Hindlimb muscle (tissue), 1 donor: Measurements from ENCODE around the gene C4orf50. TPM values are rescaled to one million over a fixed set of nuclear protein-coding genes. Genes with fewer than 3 reads are reported as not detected.
"Not testable (repeated sequence)": the region's sequence is repeated elsewhere in the genome, so short reads cannot be mapped to it uniquely, and the experiment has no call there.

Experiments
- DNase-seq: peaks from one replicate; pipeline ENCODE4 v3.0.0-alpha.2; 2013
- polyA plus RNA-seq: library from polyadenylated mRNA; unstranded; fragments of 120-200 nt; gene quantifications from one replicate; pipeline ENCODE4 v1.2.1, GENCODE V29; 2013; ENCODE audit not compliant: insufficient read length

C4orf50 gene
- polyA plus RNA-seq, 1 donor: not detected

DNA sequence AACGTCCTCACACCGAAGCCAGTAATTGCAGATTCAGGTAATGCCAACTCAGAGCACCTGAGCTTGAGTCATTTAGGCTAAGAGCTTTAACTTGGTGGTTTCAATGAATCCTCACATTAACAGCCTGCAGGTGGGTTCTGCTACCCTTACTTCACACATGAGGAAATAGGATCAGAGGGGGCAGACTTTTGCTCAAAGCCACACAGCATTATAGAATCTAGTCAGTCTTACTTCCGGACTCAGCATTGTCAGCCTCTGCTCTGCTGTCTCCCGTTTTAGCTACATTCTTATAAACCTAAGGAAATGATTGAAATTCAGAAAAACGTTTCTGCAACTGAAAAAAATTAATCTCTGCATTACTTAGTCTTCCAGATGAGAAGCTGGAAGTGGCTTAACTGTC is 6.0 kb downstream of the C4orf50 start:
- DNase-seq: no peak

DNA sequence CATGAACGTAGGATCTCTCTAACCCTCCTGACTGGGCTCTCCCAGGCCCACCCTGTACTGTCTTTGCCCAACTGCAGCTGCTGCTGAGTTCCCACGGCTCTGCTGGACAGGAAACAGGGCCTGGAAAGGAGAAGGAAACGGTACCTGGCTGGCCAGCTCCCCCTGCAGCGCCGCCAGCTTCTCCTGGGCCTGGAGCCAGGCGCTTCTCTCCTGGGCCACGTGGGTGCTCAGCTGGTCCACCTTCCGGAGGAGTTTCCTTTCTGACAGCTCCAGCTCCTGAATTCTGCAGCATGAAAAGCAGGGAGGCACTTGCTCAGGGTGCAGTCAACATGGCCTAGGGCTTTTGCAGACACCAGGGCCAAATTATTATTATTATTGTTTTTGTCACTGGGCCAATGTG is 6.5 kb downstream of the C4orf50 start:
- DNase-seq: peak; percentile 15

DNA sequence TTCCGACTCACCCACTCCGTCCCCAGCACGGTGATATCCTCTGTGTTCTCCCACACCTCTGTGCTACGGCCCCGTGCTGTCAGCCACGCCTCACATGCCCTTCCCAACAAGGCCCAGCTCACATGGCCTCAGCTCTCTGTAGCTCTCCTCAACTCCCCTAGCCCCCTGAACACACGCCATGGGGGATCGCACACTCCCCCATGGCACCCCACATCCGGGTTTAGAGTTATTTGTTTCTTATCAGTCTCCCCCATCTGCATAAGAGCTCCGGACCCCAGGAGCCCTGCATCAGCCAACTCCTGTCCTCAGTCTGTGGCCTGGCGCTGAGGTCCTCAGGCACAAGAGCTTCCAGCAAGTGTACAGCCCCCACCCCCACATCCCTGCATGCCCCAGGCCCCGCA is 7.0 kb downstream of the C4orf50 start:
- DNase-seq: no peak

DNA sequence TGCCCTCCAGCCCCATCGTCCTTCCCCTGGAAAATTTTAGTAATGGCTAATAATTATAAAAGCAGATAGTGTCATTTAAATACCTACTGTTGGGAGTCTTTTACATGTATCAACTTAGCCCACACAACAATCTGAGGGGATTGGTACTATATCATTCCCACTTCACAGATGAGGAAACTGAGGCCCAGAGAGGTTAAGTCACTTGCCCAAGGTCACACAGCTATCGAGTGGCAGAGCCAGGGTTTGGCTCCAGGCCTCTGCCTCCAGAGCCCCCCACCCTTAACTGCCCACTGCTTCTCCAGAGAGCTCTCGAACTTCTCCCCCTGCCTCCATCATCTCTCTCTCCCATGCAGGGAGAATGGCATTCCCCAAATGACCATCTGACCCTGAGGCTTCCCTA is 7.4 kb downstream of the C4orf50 start:
- no peak for DNase-seq

DNA sequence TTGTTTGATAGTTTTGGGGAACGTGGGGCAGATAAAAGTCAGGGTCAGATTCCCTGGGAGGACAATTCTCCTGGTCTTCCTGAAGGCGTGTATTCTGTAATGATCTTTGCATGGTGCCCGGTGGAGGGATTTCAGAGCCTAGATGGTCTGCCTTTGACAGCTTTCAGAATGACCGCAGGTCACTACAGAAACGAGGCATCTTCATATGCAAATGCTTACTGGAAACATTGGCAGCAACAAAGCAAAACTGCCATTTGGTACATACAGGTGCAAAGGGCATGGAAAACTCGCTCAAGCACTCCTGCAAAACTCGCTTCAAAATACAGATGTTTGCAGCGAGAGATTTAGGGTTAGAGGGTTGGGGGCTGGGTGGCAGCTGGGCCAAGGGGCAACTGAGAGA is 8.8 kb downstream of the C4orf50 start:
- no peak for DNase-seq

DNA sequence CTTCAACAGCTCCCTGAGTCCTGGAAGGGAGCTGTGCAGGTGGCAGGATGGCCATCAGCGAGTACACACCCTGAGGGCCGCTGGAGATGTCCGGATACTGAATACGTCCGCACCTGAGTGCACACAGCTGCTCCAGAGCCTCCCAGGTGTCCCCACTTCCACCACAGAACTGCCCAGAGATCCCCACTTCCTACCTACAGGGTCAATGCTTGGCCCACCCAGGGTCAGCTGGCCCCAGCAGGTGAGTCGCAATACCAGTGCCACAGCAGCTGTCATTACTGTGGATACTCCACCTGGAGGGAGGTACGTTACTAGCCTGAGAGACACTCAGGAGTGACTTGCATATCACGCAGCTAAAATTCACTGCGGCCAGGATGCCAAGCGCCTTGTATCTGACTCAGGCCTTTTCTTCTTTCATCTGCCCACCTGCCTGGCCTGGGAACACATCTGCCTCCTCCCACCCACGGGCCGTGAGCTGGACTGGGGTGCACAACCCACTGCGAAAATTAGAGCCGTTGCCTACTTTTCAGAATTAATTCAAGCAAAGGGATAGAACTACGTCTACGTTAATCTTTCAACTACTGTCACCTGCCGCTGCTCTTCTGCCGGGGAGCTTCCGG is 9.4 kb downstream of the C4orf50 start:
- DNase-seq: no peak

DNA sequence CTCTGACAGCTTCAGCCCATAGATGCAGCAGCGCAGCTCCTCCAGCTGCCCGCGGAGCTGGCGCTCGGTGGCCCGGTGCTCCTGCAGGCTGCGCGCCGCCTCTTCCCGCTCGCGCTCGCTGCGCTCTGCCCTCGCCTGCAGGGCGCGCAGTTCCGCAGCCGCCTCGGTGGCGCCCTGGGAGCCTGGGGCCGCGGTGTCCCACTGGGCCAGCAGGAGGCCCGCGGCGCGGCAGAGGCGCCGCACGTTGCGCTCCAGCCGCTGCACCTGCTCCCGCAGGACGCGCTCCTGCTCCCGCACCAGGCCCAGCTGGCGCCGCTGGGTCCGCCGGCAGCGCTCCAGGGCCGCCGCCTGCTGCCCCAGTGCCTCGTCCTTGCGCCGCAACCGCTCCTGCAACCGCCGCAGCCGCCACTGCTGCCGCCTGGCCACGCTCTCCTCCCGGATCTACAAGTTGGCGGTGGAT is 10.1 kb downstream of the C4orf50 start:
- DNase-seq: no peak

DNA sequence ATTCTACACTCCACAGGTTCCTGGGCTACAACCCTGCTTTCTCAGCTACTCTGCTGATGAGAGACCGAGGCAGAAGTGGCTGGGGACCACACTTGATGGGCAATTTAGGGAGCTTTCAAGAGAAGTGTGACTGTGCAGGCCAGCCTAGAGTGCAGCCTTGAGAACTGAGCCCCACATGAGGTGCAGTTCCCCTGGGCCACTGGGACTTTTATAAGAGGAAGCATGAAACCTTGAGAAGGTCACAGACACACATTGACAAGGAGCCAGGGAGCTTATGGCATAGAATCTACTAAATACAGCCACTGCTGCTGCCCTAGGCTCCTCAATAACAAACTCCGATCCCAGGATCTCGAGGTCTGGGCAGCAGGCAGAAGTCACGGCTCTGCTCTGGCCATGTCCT is 13.1 kb downstream of the C4orf50 start:
- no peak for DNase-seq

DNA sequence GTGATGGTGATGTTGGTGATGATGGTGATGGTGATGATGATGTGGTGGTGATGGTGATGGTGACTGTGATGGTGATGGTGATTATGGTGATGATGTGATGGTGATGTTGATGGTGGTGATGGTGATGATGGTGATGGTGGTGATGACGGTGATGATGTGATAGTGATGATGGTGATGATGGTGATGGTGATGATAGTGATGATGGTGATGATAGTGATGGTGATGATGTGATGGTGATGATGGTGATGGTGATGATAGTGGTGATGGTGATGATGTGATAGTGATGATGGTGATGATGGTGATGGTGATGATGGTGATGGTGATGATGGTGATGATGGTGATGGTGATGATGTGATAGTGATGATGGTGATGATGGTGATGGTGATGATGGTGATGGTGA is 14.7 kb downstream of the C4orf50 start:
- DNase-seq: not testable (repeated sequence)

DNA sequence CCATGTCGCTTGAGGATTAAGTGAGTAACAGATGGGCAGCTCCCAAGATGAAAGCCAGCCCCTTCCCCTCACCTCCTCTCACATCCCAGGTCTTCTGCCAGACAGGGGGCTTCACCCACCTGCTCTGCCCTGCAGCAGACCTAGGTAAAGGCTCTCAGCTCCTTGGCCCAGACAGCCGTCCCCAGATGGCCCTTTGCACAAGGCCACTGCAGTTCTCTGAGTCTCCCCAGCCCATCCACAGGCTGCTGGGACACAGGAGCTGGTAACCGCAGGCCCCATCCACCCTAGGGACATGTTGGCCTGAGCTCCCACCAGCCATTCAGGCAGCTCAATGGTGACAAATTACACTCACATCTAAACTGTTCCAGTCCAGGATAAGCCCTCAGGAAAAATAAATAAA is 15.3 kb downstream of the C4orf50 start:
- no peak for DNase-seq

DNA sequence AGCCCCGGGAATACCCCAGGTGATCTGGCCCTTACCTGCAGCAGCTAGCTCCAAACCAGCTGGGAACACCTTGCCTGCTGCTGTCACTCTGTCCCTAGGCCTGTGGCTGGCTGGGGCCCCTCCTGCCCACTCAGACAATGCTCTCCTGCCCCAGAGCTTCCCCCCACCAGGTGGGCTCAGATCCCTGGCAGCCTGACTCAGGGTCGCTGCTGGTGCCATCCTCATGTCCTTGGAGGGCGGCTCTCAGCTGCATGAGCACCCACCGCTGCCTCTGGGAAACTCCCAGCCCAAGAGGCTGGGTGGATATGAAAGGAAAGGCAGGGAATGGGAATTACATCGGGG is 15.8 kb downstream of the C4orf50 start:
- no peak for DNase-seq

DNA sequence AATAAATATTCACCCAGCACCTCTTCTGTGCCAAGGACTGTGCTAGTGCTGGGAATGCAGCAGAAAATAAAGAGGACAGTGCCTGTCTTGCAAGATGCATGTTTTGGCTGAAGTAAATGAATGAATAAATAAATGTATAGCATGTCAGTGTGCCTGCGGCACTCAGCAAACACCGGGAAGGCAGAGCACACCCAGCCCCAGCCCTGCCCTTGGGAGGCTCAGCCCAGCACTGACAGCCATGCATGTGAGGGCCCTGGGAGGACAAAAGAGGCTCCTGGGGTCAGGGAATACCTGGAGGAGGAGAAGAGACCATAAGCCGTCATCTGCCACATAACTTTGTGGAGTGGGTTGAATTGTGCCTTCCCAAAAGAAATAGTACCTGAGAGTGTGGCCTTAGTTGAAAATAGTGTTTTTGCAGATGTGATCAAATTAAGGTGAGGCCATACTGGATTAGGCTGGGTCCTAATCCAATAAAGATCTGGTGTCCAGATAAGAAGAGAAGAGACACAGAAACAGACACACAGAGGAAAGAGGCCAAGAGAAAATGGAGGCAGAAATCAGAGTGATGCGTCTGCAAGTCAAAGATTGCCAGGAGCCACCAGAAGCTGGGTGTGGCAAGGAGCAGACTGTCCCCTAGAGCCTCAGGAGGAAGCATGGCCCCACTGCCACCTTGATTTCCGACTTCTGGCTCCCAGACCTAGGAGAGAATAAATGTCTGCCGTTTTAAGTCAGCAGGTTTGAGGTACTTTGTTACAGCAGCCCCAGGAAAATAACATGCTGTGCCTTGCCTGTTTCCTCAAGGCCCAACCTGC is 16.3 kb downstream of the C4orf50 start:
- DNase-seq: no peak

DNA sequence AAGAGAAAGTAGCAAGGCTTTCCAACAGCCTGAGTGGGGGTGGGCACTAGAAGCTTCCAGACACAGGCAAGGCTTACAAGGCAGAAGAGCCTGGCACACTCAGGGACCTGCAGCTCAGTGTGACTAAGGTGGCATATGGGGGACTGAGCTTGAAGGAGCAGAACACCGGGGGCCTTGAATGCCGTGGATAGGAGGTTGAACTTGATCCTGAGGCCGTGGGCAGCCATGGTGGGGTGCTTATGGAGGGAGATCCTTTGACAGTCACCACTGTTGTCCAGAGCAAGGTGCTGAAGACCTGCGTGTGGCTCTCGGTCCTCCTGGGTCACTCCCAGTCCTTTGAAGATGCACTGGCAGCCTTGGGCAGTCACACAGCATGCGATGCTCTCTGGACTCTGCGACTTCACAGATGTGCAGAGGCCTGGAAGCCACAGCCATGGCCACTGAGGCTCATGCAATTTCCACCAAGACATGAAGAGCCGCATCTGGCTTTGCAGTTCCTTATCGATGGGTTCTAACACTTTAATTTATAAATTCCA is 18.3 kb downstream of the C4orf50 start:
- no peak for DNase-seq

DNA sequence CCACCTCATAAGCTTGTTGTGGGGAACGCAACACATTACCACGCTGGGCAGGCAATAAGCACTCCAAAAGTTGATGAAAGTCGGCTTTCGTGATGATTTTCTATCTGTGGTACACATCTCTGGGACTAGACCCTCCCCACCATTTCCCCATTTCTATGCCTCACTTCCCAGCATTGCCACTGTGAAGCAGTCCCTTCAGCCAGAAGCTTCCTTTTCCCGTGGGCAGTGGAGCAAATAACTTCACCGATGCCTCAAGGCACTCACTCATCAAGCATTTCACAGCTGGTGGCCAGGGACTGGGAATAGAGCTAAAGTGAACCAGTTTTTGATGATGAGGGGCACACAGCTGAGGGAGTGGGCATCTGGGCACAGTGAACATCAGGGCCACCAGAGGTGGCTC is 18.9 kb downstream of the C4orf50 start:
- no peak for DNase-seq

DNA sequence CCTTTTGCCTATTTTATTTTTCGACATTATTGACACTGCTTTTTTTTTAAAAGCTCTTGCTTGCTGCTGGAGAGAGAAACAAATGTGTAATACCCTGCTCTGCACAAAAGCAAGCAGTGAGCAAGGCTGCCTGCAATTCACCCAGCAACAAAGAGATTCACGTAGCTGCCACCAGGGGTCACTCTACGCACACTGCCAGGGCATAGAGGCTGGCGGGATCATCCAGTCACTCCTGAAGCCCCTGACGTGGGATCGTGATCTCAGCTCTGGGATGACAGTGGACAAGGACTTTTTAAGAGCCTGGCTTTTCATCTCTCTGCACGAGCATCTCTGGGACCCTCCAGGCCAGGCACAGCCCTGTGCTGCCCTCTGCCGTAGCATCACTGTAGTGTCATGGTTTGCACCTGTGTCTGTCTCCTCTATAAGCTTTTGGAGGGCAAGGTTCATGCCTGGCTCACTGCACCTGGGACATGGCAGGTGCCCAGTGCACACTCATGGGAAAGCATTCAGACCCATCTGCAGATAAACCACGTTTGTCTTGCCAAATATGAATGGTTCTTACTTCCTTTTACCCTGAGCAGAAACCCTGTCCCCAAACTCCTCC is 19.8 kb downstream of the C4orf50 start:
- peak; percentile 56 for DNase-seq

DNA sequence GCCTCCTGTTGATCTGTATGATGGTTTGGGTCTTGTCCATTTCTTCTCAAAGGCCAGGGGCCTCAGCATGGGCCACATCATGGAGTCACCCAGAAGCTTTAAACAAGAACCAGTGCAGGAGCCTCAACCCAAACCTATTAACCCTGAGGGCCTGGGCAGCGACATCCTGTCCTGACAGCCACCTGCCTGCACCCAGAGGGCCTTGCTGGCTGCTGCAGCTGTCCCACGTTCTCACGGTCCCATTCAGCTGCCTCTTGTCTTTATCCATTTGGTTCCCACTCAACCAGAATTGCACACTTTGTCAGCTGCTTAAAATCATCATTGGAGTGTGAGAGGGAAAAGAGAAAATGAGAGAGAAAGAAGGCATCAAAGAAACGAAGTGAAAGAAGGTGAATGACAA is 21.6 kb downstream of the C4orf50 start:
- DNase-seq: no peak

DNA sequence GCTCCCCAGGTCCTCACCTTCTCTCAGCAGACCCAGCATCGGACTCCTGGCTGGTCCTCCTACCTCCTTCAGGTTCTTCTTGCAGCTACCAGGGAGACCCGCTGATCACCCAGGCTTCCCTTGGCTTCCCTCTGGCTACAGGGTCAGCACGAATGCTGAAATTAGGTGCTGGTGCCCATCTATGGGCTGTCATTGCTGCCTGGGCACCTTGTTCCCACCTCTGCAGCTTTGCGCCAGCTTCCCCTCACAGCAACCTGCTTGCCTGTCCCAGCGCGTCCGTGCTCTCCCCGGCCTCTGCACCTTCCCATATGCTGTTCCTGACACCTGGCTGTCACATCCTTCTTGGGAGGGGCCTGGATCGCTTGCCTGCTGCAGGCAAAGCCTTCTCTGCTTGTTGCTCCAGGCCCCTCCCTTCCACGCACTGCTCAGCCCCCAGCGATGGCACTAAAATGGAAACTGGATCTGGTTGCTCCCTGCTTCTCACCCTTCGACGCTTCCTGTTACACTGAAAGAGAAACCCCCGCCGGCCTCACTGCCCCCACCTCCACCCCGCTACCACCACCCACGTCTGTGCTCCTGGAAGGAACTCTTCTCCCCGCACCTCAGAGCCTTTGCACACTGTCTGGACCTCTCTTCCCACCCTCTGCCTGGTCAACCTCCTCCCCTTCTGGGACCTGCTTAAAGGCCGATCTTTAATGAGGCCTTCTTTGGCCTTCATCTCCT is 22.2 kb downstream of the C4orf50 start:
- no peak for DNase-seq

DNA sequence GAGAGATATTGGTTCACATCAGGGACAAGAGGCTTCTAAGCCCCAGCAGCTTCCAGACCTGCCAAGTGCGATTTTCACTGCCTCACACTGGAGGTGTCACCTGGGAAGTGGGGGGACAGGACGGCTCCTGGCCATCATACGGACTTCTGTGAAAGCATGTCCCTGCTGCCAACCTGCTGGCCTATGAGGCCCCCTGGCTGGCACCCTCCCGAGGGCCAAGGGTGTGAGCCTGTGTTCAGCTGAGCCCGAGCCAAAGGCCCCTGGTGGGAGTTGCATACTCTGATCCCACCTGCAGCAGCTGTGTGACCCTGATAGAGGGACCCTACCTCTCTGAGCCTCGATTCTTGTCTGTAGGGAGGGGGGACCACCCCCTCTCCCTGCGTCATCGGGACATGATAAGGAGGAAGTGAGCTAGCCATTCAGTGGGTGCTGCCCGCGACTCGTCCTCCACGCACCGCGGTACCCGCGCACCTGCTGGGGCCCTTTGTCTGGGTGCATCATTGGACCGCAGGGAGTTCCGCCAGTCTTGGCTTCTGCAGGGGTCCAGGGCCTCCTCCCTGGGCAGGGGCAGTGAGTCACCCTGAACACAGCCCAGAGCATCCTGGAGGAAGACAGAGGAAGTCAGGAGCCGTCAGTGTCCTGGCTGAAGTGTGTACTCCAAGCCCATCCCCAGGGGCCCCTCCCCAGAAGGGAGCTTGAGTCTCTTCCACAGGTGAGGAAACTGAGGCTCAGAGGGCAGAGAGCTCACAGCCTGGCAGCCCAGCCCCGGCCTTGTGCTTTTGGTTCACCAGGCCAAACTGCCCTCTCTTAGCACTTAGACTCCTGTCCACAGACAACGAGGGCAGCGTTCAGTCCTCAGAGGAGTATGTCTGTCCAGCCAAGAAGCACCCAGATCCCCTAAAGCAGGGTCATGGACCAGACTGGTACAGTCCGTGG is 24.1 kb downstream of the C4orf50 start:
- DNase-seq: no peak

DNA sequence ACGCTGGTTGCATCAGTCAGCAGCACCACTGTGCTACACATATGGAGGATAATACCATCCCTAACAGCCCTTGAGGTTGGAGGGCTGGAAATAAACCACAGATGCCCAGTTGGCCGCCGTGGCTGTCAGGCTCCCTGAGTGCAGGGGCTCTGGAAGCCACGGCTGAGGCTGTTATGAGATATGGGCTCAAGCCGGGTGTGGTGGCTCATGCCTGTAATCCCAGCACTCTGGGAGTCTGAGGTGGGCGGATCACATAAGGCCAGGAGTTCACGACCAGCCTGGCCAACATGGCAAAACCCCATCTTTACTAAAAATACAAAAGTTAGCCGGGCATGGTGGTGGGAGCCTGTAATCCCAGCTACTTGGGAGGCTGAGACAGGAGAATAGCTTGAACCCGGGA is 24.9 kb downstream of the C4orf50 start:
- DNase-seq: not testable (repeated sequence)

DNA sequence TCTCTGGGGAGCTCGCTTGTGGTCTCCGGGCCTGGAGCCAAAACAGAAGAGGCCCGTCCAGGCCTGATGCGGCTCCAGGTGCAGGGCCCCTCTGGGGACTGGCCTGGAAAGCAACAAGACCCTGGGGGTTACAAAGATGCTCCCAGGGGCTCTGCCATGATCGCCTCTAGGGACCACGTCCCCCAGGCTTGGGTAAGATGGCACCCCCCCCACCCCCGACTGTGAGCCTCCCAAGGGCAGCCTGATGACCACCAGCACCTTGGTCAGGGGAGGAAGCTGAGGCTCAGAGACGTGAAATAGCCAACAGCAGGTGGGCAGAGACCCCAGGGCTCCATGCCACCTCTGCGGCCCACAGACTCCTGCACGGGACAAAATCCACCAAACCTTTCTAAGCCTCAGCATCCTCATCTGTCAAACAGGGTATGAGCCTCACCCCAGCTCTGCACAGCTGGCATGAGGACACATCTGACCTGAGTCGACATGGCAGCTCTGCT is 25.4 kb downstream of the C4orf50 start:
- no peak for DNase-seq

DNA sequence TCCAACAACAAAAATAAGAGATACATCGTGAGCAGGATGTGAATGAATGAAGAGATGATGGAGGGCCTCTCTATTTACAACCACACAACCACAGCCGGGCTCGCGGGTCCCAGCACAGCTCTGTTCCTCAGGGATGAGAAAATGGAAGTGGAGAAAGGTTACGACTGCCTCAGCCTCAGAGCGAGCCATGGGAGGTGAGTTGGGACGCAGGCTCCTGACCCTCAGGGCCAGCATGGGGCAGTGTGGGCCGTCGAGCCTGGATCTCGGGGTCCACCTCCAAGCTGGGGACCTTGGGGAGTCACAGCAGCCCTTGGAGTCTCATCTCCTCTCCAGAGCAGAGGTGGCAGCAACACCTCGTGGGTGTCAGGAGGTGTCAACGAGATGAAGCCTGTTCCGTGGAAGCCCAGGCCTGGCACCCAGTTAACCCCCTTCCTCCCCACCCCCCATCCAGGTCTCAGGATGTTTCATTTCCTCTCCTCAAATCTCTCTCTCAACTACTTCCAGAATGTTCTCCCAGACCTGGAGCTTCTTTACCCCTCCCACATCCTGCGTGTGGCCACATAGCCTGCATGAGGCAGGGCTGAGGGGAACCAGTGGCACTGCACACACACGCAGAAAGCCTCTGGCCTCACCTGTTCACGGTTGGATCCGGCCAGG is 25.9 kb downstream of the C4orf50 start:
- DNase-seq: no peak
